Retinal pigment epithelial cell (primary cell): ENCODE measurements around the gene NACC2.

Source experiments
- DNase-seq: peaks from one replicate; pipeline ENCODE4 v3.0.0-alpha.2; 2010; ENCODE audit warnings: low read depth
- H3K4me3 ChIP-seq: 2 replicates; pipeline ENCODE4 v1.5.1; 2011; ENCODE audit warnings: mild to moderate bottlenecking, low read length, control low read depth, moderate library complexity
- CTCF ChIP-seq: conservative IDR thresholded peaks from 2 replicates; pipeline ENCODE4 v1.5.1; 2011; ENCODE audit warnings: low read depth, low read length, control low read depth, inconsistent platforms

NACC2 gene

GRCh38 chr9:136127313-136127712, 32.2 kb upstream of the NACC2 start:
- no peak for TF ChIP-seq CTCF
- DNase-seq, result no peak
- no peak overlapping the region for H3K4me3 ChIP-seq

GRCh38 chr9:136124976-136125692, 30.0 kb upstream of the NACC2 start:
- TF ChIP-seq CTCF, result no peak
- no peak overlapping the region for H3K4me3 ChIP-seq
- DNase-seq, result no peak

- TF ChIP-seq CTCF, result peak; percentile 95
- no peak for DNase-seq
- H3K4me3 ChIP-seq, result no peak overlapping the region
Observed at GRCh38 chr9:136122425-136123383, 27.6 kb upstream of the NACC2 start.

GRCh38 chr9:136121801-136122200, 26.7 kb upstream of the NACC2 start:
- no peak for TF ChIP-seq CTCF
- no peak overlapping the region for H3K4me3 ChIP-seq
- no peak for DNase-seq

- DNase-seq, result no peak
- no peak for TF ChIP-seq CTCF
- no peak overlapping the region for H3K4me3 ChIP-seq
Observed at GRCh38 chr9:136120438-136120844, 25.4 kb upstream of the NACC2 start.

- peak overlapping the region; percentile 46 for H3K4me3 ChIP-seq
- DNase-seq, result no peak
- no peak for TF ChIP-seq CTCF
Observed at GRCh38 chr9:136119883-136120393, 24.8 kb upstream of the NACC2 start.
